ENCODE data around the gene HAUS6. TPM values are rescaled to one million over a fixed set of nuclear protein-coding genes. Genes with fewer than 3 reads are reported as not detected.

HAUS6 gene
- total and polyA plus RNA-seq, 2 of the 8 experiments (the other 6 are each of a cell fraction or from before 2014, with no cell fraction given), result 11.7 to 52.4 TPM

DNA sequence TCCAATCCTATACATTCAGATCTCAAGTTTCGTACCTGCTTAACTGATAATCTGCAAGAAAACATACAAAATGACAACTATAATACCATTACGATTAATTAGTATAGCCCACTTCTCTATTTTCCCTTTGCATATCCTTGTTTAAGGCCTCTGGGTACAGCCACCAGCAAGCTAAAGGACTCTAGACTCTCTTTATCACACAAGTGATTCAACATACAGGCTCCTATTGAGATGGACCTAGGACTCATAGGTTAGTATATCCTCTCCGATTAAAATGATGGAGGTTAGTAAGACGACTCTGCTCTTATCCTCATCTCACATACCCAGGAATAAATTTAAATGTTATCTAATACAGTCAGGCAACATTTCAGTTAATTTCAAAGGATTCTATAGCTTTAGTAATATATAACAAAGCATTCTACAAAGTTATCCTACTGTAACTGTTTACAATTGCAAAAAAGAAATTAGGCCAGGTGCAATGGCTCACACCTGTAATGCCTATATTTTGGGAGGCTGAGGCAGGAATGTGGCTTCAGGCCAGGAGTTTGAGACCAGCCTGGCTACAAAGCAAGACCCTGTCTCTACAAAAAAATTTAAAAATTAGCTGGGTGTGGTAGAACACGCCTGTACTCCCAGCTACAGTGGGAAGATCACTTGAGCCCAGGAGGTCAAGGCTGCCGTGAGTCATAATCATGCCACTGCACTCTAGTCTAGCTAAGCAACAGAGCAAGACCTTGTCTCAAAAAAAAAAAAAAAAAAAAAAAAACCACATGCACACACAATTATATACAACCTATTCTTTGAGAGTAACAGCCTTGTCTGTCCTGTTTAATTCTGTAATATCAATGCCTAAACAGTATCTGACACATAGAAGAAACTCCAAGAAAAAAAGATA is 15.4 kb downstream of the HAUS6 start:
- H2BK120ac ChIP-seq (replicated peaks; ENCODE audit: low read depth, low read length), result no peak overlapping the region
- ChIA-PET CTCF (ENCODE audit: partially characterized antibody) (interaction anchor here (0.6 to 3.7 kb wide), 11 partner anchors 9 to 1854 kb away, joined by 3 to 22 read pairs (median 13); no protein-coding TSS in a partner anchor), POLR2A (ENCODE audit: partially characterized antibody) (interaction anchor here (0.7 to 4.0 kb wide), 5 partner anchors 14 to 87 kb away, joined by 3 to 13 read pairs (median 3); partner anchors contain the start of gene HAUS6)
- H4K8ac ChIP-seq (ENCODE audit: extremely low read depth, insufficient read depth, low read length), result no peak overlapping the region
- DNase-seq (ENCODE audit: low read depth in 1 of 2, low spot score in 2 of 2), result no peak
- H4K91ac ChIP-seq (replicated peaks; ENCODE audit: insufficient read length, low read length), result no peak overlapping the region
- no peak overlapping the region for H3K18ac ChIP-seq (ENCODE audit: extremely low read depth, low read length)
- H3K9me3 ChIP-seq (ENCODE audit: insufficient read depth in 2 of 2, low read depth in 1 of 2, low read length in 1 of 2), result no peaks in the 10 kb centered on the region
- no peak overlapping the region for H3K4me2 ChIP-seq (ENCODE audit: insufficient read depth in 1 of 2, low read depth in 2 of 2, low read length in 2 of 2)
- H3K14ac ChIP-seq (ENCODE audit: insufficient read length), result no peak overlapping the region
- H3K4ac ChIP-seq (replicated peaks; ENCODE audit: insufficient read length, low read depth, low read length), result no peak overlapping the region
- no peaks in the 10 kb centered on the region for H3K79me2 ChIP-seq (ENCODE audit: control insufficient read depth in 1 of 2, insufficient read depth in 2 of 2, low read length in 2 of 2)
- WGBS, 2 experiments (ENCODE audit: extremely low coverage in 1 of 2, insufficient coverage in 1 of 2, insufficient read length in 1 of 2, insufficient replicate concordance in 2 of 2, low coverage in 1 of 2, low lambda C conversion rate in 2 of 2, missing lambda C conversion rate in 1 of 2), result 95% methylated on average over 6 of the region's 6 CpGs; no CpG with 5 or more reads in 1 of the 2 experiments
- H3K27me3 ChIP-seq (replicated peaks in 1 of 4; ENCODE audit: control insufficient read depth in 3 of 4, extremely low read depth in 1 of 4, insufficient read depth in 3 of 4, low read length in 3 of 4), result no peaks in the 10 kb centered on the region
- H2BK12ac ChIP-seq (ENCODE audit: low read depth, low read length), result no peak overlapping the region
- no peak overlapping the region for H2BK5ac ChIP-seq (ENCODE audit: low read depth, low read length)
- H3K27ac ChIP-seq (ENCODE audit: low read depth, low read length), result no peak overlapping the region
- H3K23ac ChIP-seq (ENCODE audit: insufficient read length), result no peak overlapping the region
- H3K9ac ChIP-seq (replicated peaks in 1 of 4; ENCODE audit: extremely low read depth in 1 of 4, low read depth in 3 of 4, low read length in 3 of 4), result no peak overlapping the region
- H2BK20ac ChIP-seq (ENCODE audit: low read length), result no peak overlapping the region
- TF ChIP-seq TEAD4 (IDR thresholded peaks at IDR 0.05; ENCODE audit: low read depth, low read length), result no peak
- TF ChIP-seq BACH1 (IDR thresholded peaks at IDR 0.05; ENCODE audit: low read length), result no peak
- no peak for TF ChIP-seq KDM4A (IDR thresholded peaks at IDR 0.05; ENCODE audit: low read depth, low read length, severe bottlenecking)
- no peak for TF ChIP-seq GTF2F1 (IDR thresholded peaks at IDR 0.05; ENCODE audit: borderline replicate concordance, low read depth, low read length)
- no peak for TF ChIP-seq ASH2L (IDR thresholded peaks at IDR 0.05; ENCODE audit: low read length)
- no peak for TF ChIP-seq TAF1 (IDR thresholded peaks at IDR 0.05; ENCODE audit: low read depth, low read length)
- no peaks in the 10 kb centered on the region for H3K23me2 ChIP-seq (ENCODE audit: low read depth, low read length)
- no peaks in the 10 kb centered on the region for H3K4me1 ChIP-seq (replicated peaks in 1 of 4; ENCODE audit: control insufficient read depth in 3 of 4, insufficient read depth in 4 of 4, low read length in 3 of 4)
- no peak overlapping the region for H2AFZ ChIP-seq (ENCODE audit: low read length)
- peaks cover 0 to 2% of the 10 kb centered on the region in 2 experiments for H4K20me1 ChIP-seq (replicated peaks in 1 of 2; ENCODE audit: control insufficient read depth in 1 of 2, insufficient read depth in 2 of 2, low read length in 2 of 2)
- H2BK15ac ChIP-seq (ENCODE audit: low read length), result no peak overlapping the region
- H4K5ac ChIP-seq (ENCODE audit: insufficient read length, low read depth, low read length), result no peak overlapping the region
- H3K36me3 ChIP-seq (ENCODE audit: control insufficient read depth in 2 of 4, insufficient read depth in 4 of 4, low read length in 3 of 4), result peaks cover 13 to 81% (median 55%) of the 10 kb centered on the region in 4 experiments; a peak in 7 of 8 replicates
- no peaks in the 10 kb centered on the region for H3K79me1 ChIP-seq (ENCODE audit: low read depth, low read length)
- H3K4me3 ChIP-seq (ENCODE audit: extremely low read depth in 1 of 4, insufficient read depth in 2 of 4, low read depth in 3 of 4, low read length in 4 of 4), result no peak overlapping the region
- H2AK5ac ChIP-seq (ENCODE audit: low read depth, low read length), result no peak overlapping the region
- H3K56ac ChIP-seq (replicated peaks; ENCODE audit: insufficient read length, low read depth, low read length), result no peak overlapping the region
- no peak for FAIRE-seq
